Measurements from ENCODE around the gene TBX1.

The TBX1 gene

GRCh38 chr22:19739448-19739895 lies 21.1 kb upstream of the TBX1 start:
- DNase-seq (ENCODE audit: low spot score), result no peak
- in situ Hi-C loops (cut with MboI; ENCODE audit: low pct_unique_long_range_greater_than_20kb, low sequenced_read_pairs, unreplicated experiment), result no loop called here
- TF ChIP-seq CTCF (IDR thresholded peaks at IDR 0.05; ENCODE audit: extremely low read depth, insufficient read depth, missing control alignments), result no peak

GRCh38 chr22:19739911-19740449 lies 20.6 kb upstream of the TBX1 start:
- no peak for DNase-seq (ENCODE audit: low spot score)
- in situ Hi-C loops (cut with MboI; ENCODE audit: low pct_unique_long_range_greater_than_20kb, low sequenced_read_pairs, unreplicated experiment), result no loop called here

GRCh38 chr22:19740586-19740985 lies 20.0 kb upstream of the TBX1 start:
- no peak for TF ChIP-seq CTCF (IDR thresholded peaks at IDR 0.05; ENCODE audit: extremely low read depth, insufficient read depth, missing control alignments)
- DNase-seq (ENCODE audit: low spot score), result no peak
- in situ Hi-C loops (cut with MboI; ENCODE audit: low pct_unique_long_range_greater_than_20kb, low sequenced_read_pairs, unreplicated experiment), result no loop called here

More at GRCh38 chr22:19739911-19740449, 20.6 kb upstream of the TBX1 start:
- no peak for TF ChIP-seq CTCF (IDR thresholded peaks at IDR 0.05; ENCODE audit: extremely low read depth, insufficient read depth, missing control alignments)

GRCh38 chr22:19741053-19741452 lies 19.5 kb upstream of the TBX1 start:
- in situ Hi-C loops (cut with MboI; ENCODE audit: low pct_unique_long_range_greater_than_20kb, low sequenced_read_pairs, unreplicated experiment), result no loop called here
- DNase-seq (ENCODE audit: low spot score), result no peak
- TF ChIP-seq CTCF (IDR thresholded peaks at IDR 0.05; ENCODE audit: extremely low read depth, insufficient read depth, missing control alignments), result no peak

- DNase-seq (ENCODE audit: low spot score), result no peak
- in situ Hi-C loops (cut with MboI; ENCODE audit: low pct_unique_long_range_greater_than_20kb, low sequenced_read_pairs, unreplicated experiment), result no loop called here
- no peak for TF ChIP-seq CTCF (IDR thresholded peaks at IDR 0.05; ENCODE audit: extremely low read depth, insufficient read depth, missing control alignments)
Measured at GRCh38 chr22:19742160-19743066, 18.2 kb upstream of the TBX1 start.

GRCh38 chr22:19743081-19743480 lies 17.5 kb upstream of the TBX1 start:
- in situ Hi-C loops (cut with MboI; ENCODE audit: low pct_unique_long_range_greater_than_20kb, low sequenced_read_pairs, unreplicated experiment), result no loop called here
- no peak for DNase-seq (ENCODE audit: low spot score)
- no peak for TF ChIP-seq CTCF (IDR thresholded peaks at IDR 0.05; ENCODE audit: extremely low read depth, insufficient read depth, missing control alignments)

Data from GM13977 (cell line).